Measurements from ENCODE around the gene PRKCE. TPM values are rescaled to one million over a fixed set of nuclear protein-coding genes. Genes with fewer than 3 reads are reported as not detected.

PRKCE gene
- total and polyA plus RNA-seq, 2 of the 8 experiments (the other 6 are each of a cell fraction or from before 2014, with no cell fraction given) = 0.54 to 2.1 TPM

GRCh38 chr2:46165916-46166315 is 514.4 kb downstream of the PRKCE start:
- POLR2A ChIA-PET (ENCODE audit: partially characterized antibody) = no interaction called here
- no peak overlapping the region for H2BK20ac ChIP-seq (ENCODE audit: low read length)
- no peak overlapping the region for H3K4me3 ChIP-seq (ENCODE audit: extremely low read depth in 1 of 4, insufficient read depth in 2 of 4, low read depth in 3 of 4, low read length in 4 of 4)
- TF ChIP-seq KDM4A (IDR thresholded peaks at IDR 0.05; ENCODE audit: low read depth, low read length, severe bottlenecking) = no peak
- no peak for TF ChIP-seq YY1 (IDR thresholded peaks at IDR 0.05; ENCODE audit: low read depth, low read length)
- no peak for TF ChIP-seq CBX8 (IDR thresholded peaks at IDR 0.05; ENCODE audit: borderline replicate concordance, low read depth, low read length)
- no peak for TF ChIP-seq ATF3 (IDR thresholded peaks at IDR 0.05; ENCODE audit: insufficient read depth, low read depth, low read length)
- no peak for TF ChIP-seq HDAC6 (IDR thresholded peaks at IDR 0.05; ENCODE audit: low read depth, low read length)
- TF ChIP-seq BACH1 (IDR thresholded peaks at IDR 0.05; ENCODE audit: low read length) = no peak
- no peak for TF ChIP-seq FOSL1 (IDR thresholded peaks at IDR 0.05; ENCODE audit: insufficient read depth, low read depth, low read length)
- no peak for TF ChIP-seq TEAD4 (IDR thresholded peaks at IDR 0.05; ENCODE audit: low read depth, low read length)
- TF ChIP-seq GABPA (IDR thresholded peaks at IDR 0.05; ENCODE audit: borderline replicate concordance, insufficient read depth, low read length) = no peak
- TF ChIP-seq TCF12 (IDR thresholded peaks at IDR 0.05; ENCODE audit: low read depth, low read length) = no peak
- TF ChIP-seq POU5F1 (IDR thresholded peaks at IDR 0.05; ENCODE audit: low read depth, low read length) = no peak
- no peak for TF ChIP-seq JUND (IDR thresholded peaks at IDR 0.05; ENCODE audit: low read length)
- H3K27ac ChIP-seq (ENCODE audit: low read depth, low read length) = no peak overlapping the region
- no peaks in the 10 kb centered on the region; a peak in 1 of 8 replicates for H3K36me3 ChIP-seq (ENCODE audit: control insufficient read depth in 2 of 4, insufficient read depth in 4 of 4, low read length in 3 of 4)
- H4K20me1 ChIP-seq (replicated peaks in 1 of 2; ENCODE audit: control insufficient read depth in 1 of 2, insufficient read depth in 2 of 2, low read length in 2 of 2) = no peaks in the 10 kb centered on the region
- H2BK12ac ChIP-seq (ENCODE audit: low read depth, low read length) = no peak overlapping the region
- H2BK120ac ChIP-seq (replicated peaks; ENCODE audit: low read depth, low read length) = no peak overlapping the region
- no peak overlapping the region for H4K91ac ChIP-seq (replicated peaks; ENCODE audit: insufficient read length, low read length)
- H3K4me2 ChIP-seq (ENCODE audit: insufficient read depth in 1 of 2, low read depth in 2 of 2, low read length in 2 of 2) = no peak overlapping the region
- H2AFZ ChIP-seq (ENCODE audit: low read length) = no peak overlapping the region
- no peak overlapping the region for H3K14ac ChIP-seq (ENCODE audit: insufficient read length)
- peaks cover 0 to 5% (median 2%) of the 10 kb centered on the region in 4 experiments; a peak in 4 of 7 replicates for H3K4me1 ChIP-seq (replicated peaks in 1 of 4; ENCODE audit: control insufficient read depth in 3 of 4, insufficient read depth in 4 of 4, low read length in 3 of 4)
- 90% methylated on average over 9 of the region's 9 CpGs; no CpG with 5 or more reads in 1 of the 2 experiments for WGBS, 2 experiments (ENCODE audit: extremely low coverage in 1 of 2, insufficient coverage in 1 of 2, insufficient read length in 1 of 2, insufficient replicate concordance in 2 of 2, low coverage in 1 of 2, low lambda C conversion rate in 2 of 2, missing lambda C conversion rate in 1 of 2)
- H3K18ac ChIP-seq (ENCODE audit: extremely low read depth, low read length) = no peak overlapping the region
- H3K9me3 ChIP-seq (ENCODE audit: insufficient read depth in 2 of 2, low read depth in 1 of 2, low read length in 1 of 2) = no peaks in the 10 kb centered on the region
- CTCF ChIA-PET (ENCODE audit: partially characterized antibody) = no interaction called here
- no peak overlapping the region for H2AK5ac ChIP-seq (ENCODE audit: low read depth, low read length)
- no peak overlapping the region for H3K23ac ChIP-seq (ENCODE audit: insufficient read length)
- H3K56ac ChIP-seq (replicated peaks; ENCODE audit: insufficient read length, low read depth, low read length) = no peak overlapping the region
- no peak overlapping the region for H4K8ac ChIP-seq (ENCODE audit: extremely low read depth, insufficient read depth, low read length)
- no peaks in the 10 kb centered on the region for H3K27me3 ChIP-seq (replicated peaks in 1 of 4; ENCODE audit: control insufficient read depth in 3 of 4, extremely low read depth in 1 of 4, insufficient read depth in 3 of 4, low read length in 3 of 4)
- no peaks in the 10 kb centered on the region for H3K23me2 ChIP-seq (ENCODE audit: low read depth, low read length)
- H2BK15ac ChIP-seq (ENCODE audit: low read length) = no peak overlapping the region
- H3K4ac ChIP-seq (replicated peaks; ENCODE audit: insufficient read length, low read depth, low read length) = no peak overlapping the region
- no peaks in the 10 kb centered on the region for H3K79me1 ChIP-seq (ENCODE audit: low read depth, low read length)
- H3K79me2 ChIP-seq (ENCODE audit: control insufficient read depth in 1 of 2, insufficient read depth in 2 of 2, low read length in 2 of 2) = no peaks in the 10 kb centered on the region
- no peak for FAIRE-seq
- no peak overlapping the region for H2BK5ac ChIP-seq (ENCODE audit: low read depth, low read length)
- no peak overlapping the region for H4K5ac ChIP-seq (ENCODE audit: insufficient read length, low read depth, low read length)
- DNase-seq (ENCODE audit: low read depth in 1 of 2, low spot score in 2 of 2) = no peak
- H3K9ac ChIP-seq (replicated peaks in 1 of 4; ENCODE audit: extremely low read depth in 1 of 4, low read depth in 3 of 4, low read length in 3 of 4) = no peak overlapping the region
